ENCODE data around the gene RAP1GAP2.

The RAP1GAP2 gene

GRCh38 chr17:2798188-2798587 is 1.9 kb downstream of the RAP1GAP2 start:
- TF ChIP-seq CTCF (IDR thresholded peaks at IDR 0.05; ENCODE audit: extremely low read depth, missing control alignments) = no peak
- no peak for DNase-seq (ENCODE audit: low spot score)

- TF ChIP-seq CTCF (IDR thresholded peaks at IDR 0.05; ENCODE audit: extremely low read depth, missing control alignments) = no peak
- DNase-seq (ENCODE audit: low spot score) = no peak
Measured at GRCh38 chr17:2798678-2799077, 2.4 kb downstream of the RAP1GAP2 start.

GRCh38 chr17:2799653-2800052 is 3.4 kb downstream of the RAP1GAP2 start:
- TF ChIP-seq CTCF (IDR thresholded peaks at IDR 0.05; ENCODE audit: extremely low read depth, missing control alignments) = no peak
- no peak for DNase-seq (ENCODE audit: low spot score)

GRCh38 chr17:2800367-2800766 is 4.1 kb downstream of the RAP1GAP2 start:
- no peak for DNase-seq (ENCODE audit: low spot score)
- TF ChIP-seq CTCF (IDR thresholded peaks at IDR 0.05; ENCODE audit: extremely low read depth, missing control alignments) = no peak

- TF ChIP-seq CTCF (IDR thresholded peaks at IDR 0.05; ENCODE audit: extremely low read depth, missing control alignments) = no peak
- DNase-seq (ENCODE audit: low spot score) = no peak
Measured at GRCh38 chr17:2801841-2802240, 5.6 kb downstream of the RAP1GAP2 start.

GRCh38 chr17:2802574-2802973 is 6.3 kb downstream of the RAP1GAP2 start:
- DNase-seq (ENCODE audit: low spot score) = no peak
- TF ChIP-seq CTCF (IDR thresholded peaks at IDR 0.05; ENCODE audit: extremely low read depth, missing control alignments) = no peak

- DNase-seq (ENCODE audit: low spot score) = no peak
- TF ChIP-seq CTCF (IDR thresholded peaks at IDR 0.05; ENCODE audit: extremely low read depth, missing control alignments) = no peak
Measured at GRCh38 chr17:2803386-2803785, 7.1 kb downstream of the RAP1GAP2 start.
